Esophagus squamous epithelium (tissue), 5 donors: Measurements from ENCODE around the gene LBX2. TPM values are rescaled to one million over a fixed set of nuclear protein-coding genes. Genes with fewer than 3 reads are reported as not detected.

ENCODE experiments used
- DNase-seq: peaks from one replicate; lab custom pipeline; 2025; lab: John Stamatoyannopoulos, UW
- H3K27ac ChIP-seq, 4 donors: fragments of 200-600 bp; sonication (generic); one replicate each; pipeline ENCODE4 v1.5.1; 2016 to 2019; ENCODE audit warnings: mild to moderate bottlenecking in 1 of 4
- H3K27me3 ChIP-seq, 4 donors: fragments of 200-600 bp; sonication (generic); 1 replicate in 3 of 4; 2 replicates in 1 of 4; pipeline versions ENCODE4 v1.5.1 to v1.6.0; 2017 to 2021; ENCODE audit warnings: antibody characterized with exemption in 1 of 4
- H3K36me3 ChIP-seq, 3 donors: fragments of 200-600 bp; sonication (generic); one replicate each; pipeline ENCODE4 v1.5.1; 2016 to 2019
- H3K4me1 ChIP-seq, 3 donors: fragments of 200-600 bp; sonication (generic); one replicate each; pipeline ENCODE4 v1.5.1; 2017 to 2019
- H3K4me3 ChIP-seq, 4 donors: fragments of 200-600 bp; sonication (generic); 1 replicate in 3 of 4; 2 replicates in 1 of 4; pipeline ENCODE4 v1.5.1; 2016 to 2019; ENCODE audit warnings: mild to moderate bottlenecking in 2 of 4, moderate library complexity in 1 of 4
- H3K9me3 ChIP-seq, 3 donors: fragments of 200-600 bp; sonication (generic); one replicate each; pipeline ENCODE4 v1.5.1; 2016 to 2019
- CTCF ChIP-seq, 6 experiments: fragments of 450-650 bp in 4 of 6; fragments of 200-600 bp in 2 of 6; sonication (generic) in 2 of 6; IDR thresholded peaks; one replicate each; pipeline ENCODE4 v1.5.1; 2016 to 2019; ENCODE audit warnings: antibody characterized with exemption in 6 of 6, mild to moderate bottlenecking in 4 of 6, moderate library complexity in 4 of 6
- POLR2A ChIP-seq, 4 donors: fragments of 450-650 bp; IDR thresholded peaks; one replicate each; pipeline ENCODE4 v1.6.1; 2017; ENCODE audit warnings: antibody characterized with exemption in 4 of 4, mild to moderate bottlenecking in 4 of 4, moderate library complexity in 3 of 4
- WGBS, 2 donors: methylation state at CpG; one replicate each; pipeline ENCODE4 v1.1.5; 2018; 5-methylcytosine and 5-hydroxymethylcytosine counted together
- intact Hi-C: fragments of 100-400 bp; cut with DNase I; formaldehyde crosslinking; loops from one replicate; pipeline ENCODE4 v1.15.0; 2022
- total RNA-seq, 4 donors: library from RNA; depleted of rRNA; stranded (reverse); fragments of >200 nt; gene quantifications; one replicate each; pipeline ENCODE4 v1.1.0, GENCODE V29; 2016
- donor health status: DM: yes; HTN: yes; CAD: no.

Gene LBX2
- total RNA-seq, 4 donors from 2014 or later: 0.38 to 0.57 TPM; not detected in 2

GRCh38 chr2:74525717-74526648, 26.6 kb upstream of the LBX2 start, which contains the start of gene DQX1:
Gene DQX1 (minus strand): TSS chr2:74526231. CDS start chr2:74525729, 502 bp downstream.
- 63 to 66% methylated on average over 11 of the region's 11 CpGs for WGBS, 2 donors
- H3K27me3 ChIP-seq: peaks cover 0 to 4% (median 0%) of the 10 kb centered on the region in 4 donors
- intact Hi-C loops: loop anchor here (5.0 kb wide), 1 partner anchor 44 kb away; the partner anchor contains the start of genes CCDC142 and TTC31
- peak within 1 kb of the TSS; percentile 16 to 83 (median 67) for H3K27ac ChIP-seq
- peak within 1 kb of the TSS in 1 of 4 donors; percentile 28 for H3K4me3 ChIP-seq
- H3K4me1 ChIP-seq: peaks cover 14 to 47% (median 22%) of the 10 kb centered on the region in 3 donors
- no peaks in the 10 kb centered on the region for H3K9me3 ChIP-seq
- TF ChIP-seq CTCF (IDR thresholded peaks at IDR 0.05): no peak
- TF ChIP-seq POLR2A (IDR thresholded peaks at IDR 0.05): no peak
- no peak for DNase-seq
- peaks cover 7 to 29% (median 11%) of the 10 kb centered on the region in 3 donors for H3K36me3 ChIP-seq

GRCh38 chr2:74524955-74525716, 25.7 kb upstream of the LBX2 start:
- intact Hi-C loops: loop anchor here (5.0 kb wide), 1 partner anchor 43 kb away; the partner anchor contains the start of genes CCDC142 and TTC31
- H3K4me1 ChIP-seq: peaks cover 10 to 38% (median 14%) of the 10 kb centered on the region in 3 donors
- no peak for DNase-seq
- 85 to 89% methylated on average over 8 of the region's 10 CpGs for WGBS, 2 donors
- no peaks in the 10 kb centered on the region for H3K9me3 ChIP-seq
- H3K27me3 ChIP-seq: peaks cover 0 to 11% (median 0%) of the 10 kb centered on the region in 4 donors
- peak overlapping the region; percentile 16 to 83 (median 67) for H3K27ac ChIP-seq
- TF ChIP-seq CTCF (IDR thresholded peaks at IDR 0.05) (no peak), POLR2A (IDR thresholded peaks at IDR 0.05) (no peak)
- H3K36me3 ChIP-seq: peaks cover 7 to 29% (median 11%) of the 10 kb centered on the region in 3 donors
- H3K4me3 ChIP-seq: peak overlapping the region in 1 of 4 donors; percentile 28

GRCh38 chr2:74524005-74524404, 24.6 kb upstream of the LBX2 start:
- H3K27ac ChIP-seq: no peak overlapping the region
- no peaks in the 10 kb centered on the region for H3K9me3 ChIP-seq
- intact Hi-C loops: no loop called here
- peaks cover 7 to 29% (median 11%) of the 10 kb centered on the region in 3 donors for H3K36me3 ChIP-seq
- DNase-seq: no peak
- no peak overlapping the region for H3K4me3 ChIP-seq
- peaks cover 10 to 36% (median 13%) of the 10 kb centered on the region in 3 donors for H3K4me1 ChIP-seq
- WGBS, 2 donors: 70 to 94% methylated on average over 4 to 9 of the region's 9 CpGs
- TF ChIP-seq POLR2A (IDR thresholded peaks at IDR 0.05) (no peak), CTCF (IDR thresholded peaks at IDR 0.05) (no peak)
- H3K27me3 ChIP-seq: peaks cover 0 to 22% (median 0%) of the 10 kb centered on the region in 4 donors

- H3K9me3 ChIP-seq: no peaks in the 10 kb centered on the region
- intact Hi-C loops: no loop called here
- no peak for DNase-seq
- peaks cover 0 to 22% (median 0%) of the 10 kb centered on the region in 3 donors for H3K4me1 ChIP-seq
- H3K27ac ChIP-seq: no peak overlapping the region
- 83% methylated on average over 3 of the region's 3 CpGs for WGBS, 2 donors
- no peak overlapping the region for H3K4me3 ChIP-seq
- H3K27me3 ChIP-seq: peaks cover 0 to 37% (median 0%) of the 10 kb centered on the region in 4 donors
- TF ChIP-seq CTCF (IDR thresholded peaks at IDR 0.05): no peak
- TF ChIP-seq POLR2A (IDR thresholded peaks at IDR 0.05): no peak
- H3K36me3 ChIP-seq: peaks cover 7 to 22% (median 11%) of the 10 kb centered on the region in 3 donors
Observed at GRCh38 chr2:74522516-74522915, 23.1 kb upstream of the LBX2 start.
